RWPE2 (cell line): Measurements from ENCODE around the gene NFASC.

Experiments used
- ATAC-seq: fragments of 200-7000 bp; cut with Tn5 transposase; 3 replicates; pipeline ENCODE4 v1.9.1; 2021; ENCODE audit warnings: low read depth
- DNase-seq: peaks from one replicate; pipeline ENCODE4 v3.0.0-alpha.2; 2020; ENCODE audit warnings: low spot score
- H3K27ac ChIP-seq: fragments of 450-650 bp; 2 replicates; pipeline ENCODE4 v1.5.1; 2017; ENCODE audit warnings: mild to moderate bottlenecking; ENCODE audit not compliant: poor library complexity, severe bottlenecking
- H3K27me3 ChIP-seq: fragments of 250-450 bp; sonication (Bioruptor Pico); 2 replicates; pipeline ENCODE4 v1.5.1; 2021; ENCODE audit warnings: mild to moderate bottlenecking, moderate library complexity; ENCODE audit not compliant: insufficient read depth, poor library complexity, severe bottlenecking
- H3K36me3 ChIP-seq: fragments of 250-450 bp; sonication (Bioruptor Pico); 2 replicates; pipeline ENCODE4 v1.5.1; 2020; ENCODE audit warnings: low read depth, mild to moderate bottlenecking, moderate library complexity
- H3K4me1 ChIP-seq: fragments of 250-450 bp; sonication (Bioruptor Pico); 2 replicates; pipeline ENCODE4 v1.5.1; 2021; ENCODE audit warnings: mild to moderate bottlenecking, moderate library complexity; ENCODE audit not compliant: insufficient read depth, poor library complexity, severe bottlenecking
- H3K4me3 ChIP-seq: fragments of 250-450 bp; sonication (Bioruptor Pico); 2 replicates; pipeline ENCODE4 v1.5.1; 2021; ENCODE audit warnings: mild to moderate bottlenecking, moderate library complexity; ENCODE audit not compliant: severe bottlenecking
- H3K9me3 ChIP-seq: fragments of 250-450 bp; sonication (Bioruptor Pico); 2 replicates; pipeline ENCODE4 v1.5.1; 2021; ENCODE audit warnings: mild to moderate bottlenecking, moderate library complexity; ENCODE audit not compliant: severe bottlenecking
- CTCF ChIP-seq: fragments of 450-650 bp; IDR thresholded peaks from one replicate; pipeline ENCODE4 v1.5.1; 2017; ENCODE audit warnings: mild to moderate bottlenecking, moderate library complexity; ENCODE audit not compliant: poor library complexity, severe bottlenecking

The NFASC gene

GRCh38 chr1:205041001-205041715 lies 170.5 kb downstream of the NFASC start:
- ATAC-seq (no peak), DNase-seq (no peak)
- no peaks in the 10 kb centered on the region for H3K9me3 ChIP-seq
- H3K4me3 ChIP-seq: no peak overlapping the region
- no peaks in the 10 kb centered on the region for H3K36me3 ChIP-seq
- H3K27me3 ChIP-seq: peaks cover 44% of the 10 kb centered on the region
- no peaks in the 10 kb centered on the region for H3K4me1 ChIP-seq
- H3K27ac ChIP-seq: no peak overlapping the region
- TF ChIP-seq CTCF: no peak

GRCh38 chr1:205041998-205042910 lies 171.6 kb downstream of the NFASC start:
- peaks cover 44% of the 10 kb centered on the region for H3K27me3 ChIP-seq
- ATAC-seq (no peak), DNase-seq (no peak)
- H3K4me3 ChIP-seq: no peak overlapping the region
- no peaks in the 10 kb centered on the region for H3K4me1 ChIP-seq
- H3K27ac ChIP-seq: no peak overlapping the region
- no peaks in the 10 kb centered on the region for H3K9me3 ChIP-seq
- no peaks in the 10 kb centered on the region for H3K36me3 ChIP-seq
- TF ChIP-seq CTCF: no peak

GRCh38 chr1:205042911-205043806 lies 172.5 kb downstream of the NFASC start, which contains the start of gene CNTN2:
CNTN2 (plus strand) TSS chr1:205043212; CDS start chr1:205053186, 9,974 bp downstream.
- H3K4me3 ChIP-seq: no peak within 1 kb of the TSS
- no peak for DNase-seq
- H3K27ac ChIP-seq: no peak within 1 kb of the TSS
- peaks cover 44% of the 10 kb centered on the region for H3K27me3 ChIP-seq
- no peaks in the 10 kb centered on the region for H3K4me1 ChIP-seq
- H3K9me3 ChIP-seq: no peaks in the 10 kb centered on the region
- no peaks in the 10 kb centered on the region for H3K36me3 ChIP-seq
- TF ChIP-seq CTCF: no peak
- ATAC-seq: 0 out of 3 replicates have a peak, but pooled peaks have one; percentile 44

DNA sequence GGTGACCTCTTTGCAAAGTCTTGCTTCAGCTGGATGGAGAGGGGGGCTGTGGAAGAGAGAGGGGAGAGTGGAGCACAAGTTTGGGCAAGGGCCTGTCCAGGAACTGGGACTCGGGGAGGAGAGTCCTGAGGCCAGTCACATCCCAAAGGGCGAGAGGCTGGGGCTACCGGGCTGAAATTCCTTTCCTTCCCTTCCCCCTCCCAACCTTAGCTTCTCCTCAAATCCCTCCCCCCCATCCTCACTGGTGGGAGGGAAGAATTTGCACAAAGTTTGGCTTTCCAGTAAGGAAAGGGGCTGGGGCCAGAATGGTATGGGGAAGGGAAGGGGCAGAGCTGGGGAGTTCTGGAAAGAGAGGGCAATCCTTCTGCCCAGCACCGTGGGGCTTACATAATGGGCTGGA lies 173.2 kb downstream of the NFASC start:
- Histone ChIP-seq H3K4me1 (no peaks in the 10 kb centered on the region), H3K27ac (no peak overlapping the region), H3K27me3 (peaks cover 44% of the 10 kb centered on the region), H3K4me3 (no peak overlapping the region), H3K9me3 (no peaks in the 10 kb centered on the region), H3K36me3 (no peaks in the 10 kb centered on the region)
- TF ChIP-seq CTCF: no peak
- ATAC-seq (no peak), DNase-seq (no peak)
